Hepatocyte (in vitro differentiated cells): ENCODE measurements around the gene TULP4.

ENCODE experiments used
- CTCF ChIP-seq: fragments of 200-600 bp; sonication (generic); IDR thresholded peaks from 2 replicates; pipeline ENCODE4 v1.5.1; 2016; ENCODE audit warnings: antibody characterized with exemption, mild to moderate bottlenecking; ENCODE audit not compliant: poor library complexity
- EZH2phosphoT487 ChIP-seq: fragments of 200-600 bp; sonication (generic); IDR thresholded peaks from one replicate; pipeline ENCODE4 v1.6.1; 2018; ENCODE audit warnings: antibody characterized with exemption, mild to moderate bottlenecking, low read depth, moderate library complexity; ENCODE audit not compliant: unreplicated experiment, severe bottlenecking

- no peak for TF ChIP-seq CTCF
- TF ChIP-seq EZH2phosphoT487: no peak
Measured at GRCh38 chr6:158409451-158409850, 97.2 kb downstream of the TULP4 start.
